Astrocyte (in vitro differentiated cells and primary cell): ENCODE measurements around the gene RAB5IF.

Experiments used
- EZH2 ChIP-seq: IDR thresholded peaks from 2 replicates; pipeline ENCODE4 v1.6.1; 2012; ENCODE audit warnings: mild to moderate bottlenecking, low read length, inconsistent platforms; ENCODE audit not compliant: insufficient read depth
- TF ChIP-seq, protein P1 (sequence below): IDR thresholded peaks from 2 replicates; pipeline ENCODE4 v1.5.1; 2011; ENCODE audit warnings: low read depth, mild to moderate bottlenecking, inconsistent platforms, low read length, moderate library complexity; ENCODE audit not compliant: insufficient read depth

DNA sequence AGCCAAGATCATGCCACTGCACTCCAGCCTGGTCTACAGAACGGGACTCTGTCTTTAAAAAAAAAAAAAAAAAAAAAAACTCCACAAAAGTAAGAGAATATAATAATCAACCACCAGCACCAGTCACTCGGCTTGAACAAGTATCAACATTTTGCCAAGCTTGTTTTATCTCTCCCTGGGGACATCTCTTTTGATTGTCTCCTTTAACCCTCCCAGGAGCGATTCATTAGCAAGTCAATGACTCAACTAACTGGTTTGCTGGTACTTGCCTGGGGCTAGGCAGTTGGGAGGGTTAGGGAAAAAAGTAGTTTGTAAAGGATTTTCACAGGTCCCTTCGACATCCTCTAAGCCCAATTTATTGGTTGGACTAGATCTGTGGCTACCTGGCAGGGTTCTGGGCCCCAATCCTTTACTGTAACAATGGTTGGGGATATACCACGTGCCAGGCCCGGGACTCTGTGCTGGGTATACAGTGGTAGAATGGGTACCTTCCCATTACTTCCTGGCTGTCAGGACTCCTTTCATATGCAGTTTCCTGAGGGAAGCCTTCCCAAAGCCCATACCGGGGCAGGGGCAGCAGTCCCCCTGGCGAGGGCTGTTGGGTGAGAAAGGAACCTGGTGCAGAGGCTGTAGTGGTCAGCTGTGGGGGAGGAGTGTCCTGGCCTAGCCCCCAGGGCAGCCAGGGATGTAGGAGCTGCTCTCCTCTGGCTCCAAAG, 20.0 kb upstream of the RAB5IF start:
- TF ChIP-seq, protein P1, sequence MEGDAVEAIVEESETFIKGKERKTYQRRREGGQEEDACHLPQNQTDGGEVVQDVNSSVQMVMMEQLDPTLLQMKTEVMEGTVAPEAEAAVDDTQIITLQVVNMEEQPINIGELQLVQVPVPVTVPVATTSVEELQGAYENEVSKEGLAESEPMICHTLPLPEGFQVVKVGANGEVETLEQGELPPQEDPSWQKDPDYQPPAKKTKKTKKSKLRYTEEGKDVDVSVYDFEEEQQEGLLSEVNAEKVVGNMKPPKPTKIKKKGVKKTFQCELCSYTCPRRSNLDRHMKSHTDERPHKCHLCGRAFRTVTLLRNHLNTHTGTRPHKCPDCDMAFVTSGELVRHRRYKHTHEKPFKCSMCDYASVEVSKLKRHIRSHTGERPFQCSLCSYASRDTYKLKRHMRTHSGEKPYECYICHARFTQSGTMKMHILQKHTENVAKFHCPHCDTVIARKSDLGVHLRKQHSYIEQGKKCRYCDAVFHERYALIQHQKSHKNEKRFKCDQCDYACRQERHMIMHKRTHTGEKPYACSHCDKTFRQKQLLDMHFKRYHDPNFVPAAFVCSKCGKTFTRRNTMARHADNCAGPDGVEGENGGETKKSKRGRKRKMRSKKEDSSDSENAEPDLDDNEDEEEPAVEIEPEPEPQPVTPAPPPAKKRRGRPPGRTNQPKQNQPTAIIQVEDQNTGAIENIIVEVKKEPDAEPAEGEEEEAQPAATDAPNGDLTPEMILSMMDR, result no peak
- no peak for TF ChIP-seq EZH2
